Fibroblast of pulmonary artery (primary cell): ENCODE data around the gene FRRS1L.
"Not testable (repeated sequence)": the region's sequence is repeated elsewhere in the genome, so short reads cannot be mapped to it uniquely, and the experiment has no call there.

ENCODE experiments used
- DNase-seq: peaks from one replicate; pipeline ENCODE4 v3.0.0-alpha.2; 2010; ENCODE audit warnings: low read depth
- H3K4me3 ChIP-seq: replicated peaks from 2 replicates; pipeline ENCODE4 v1.5.1; 2011; ENCODE audit warnings: low read depth, mild to moderate bottlenecking, control low read depth, low read length, moderate library complexity
- TF ChIP-seq, protein P1 (sequence below): IDR thresholded peaks from 2 replicates; pipeline ENCODE4 v1.5.1; 2011; ENCODE audit warnings: mild to moderate bottlenecking, control low read depth, low read length, inconsistent platforms; ENCODE audit errors: missing control alignments

FRRS1L gene

DNA sequence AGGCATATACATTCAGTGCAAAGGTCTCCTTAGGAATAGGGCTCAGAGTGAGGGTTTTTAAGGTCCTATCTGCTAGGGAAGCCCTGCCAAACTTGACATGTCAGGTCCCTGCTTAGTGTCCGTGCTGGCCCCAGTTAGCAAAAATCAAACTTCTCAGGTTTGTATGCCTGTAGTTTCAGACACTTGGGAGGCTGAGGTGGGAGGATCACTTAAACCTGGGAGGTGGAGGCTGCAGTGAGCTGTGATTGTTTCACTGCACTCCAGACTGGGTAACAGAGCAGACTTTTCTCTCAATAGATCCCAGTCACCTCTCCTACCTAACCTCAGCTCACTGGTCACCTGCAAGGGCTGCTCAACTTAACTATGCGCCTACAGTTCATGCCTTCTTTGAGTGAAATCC, 28.6 kb downstream of the FRRS1L start:
- H3K4me3 ChIP-seq: no peak overlapping the region
- TF ChIP-seq, protein P1, sequence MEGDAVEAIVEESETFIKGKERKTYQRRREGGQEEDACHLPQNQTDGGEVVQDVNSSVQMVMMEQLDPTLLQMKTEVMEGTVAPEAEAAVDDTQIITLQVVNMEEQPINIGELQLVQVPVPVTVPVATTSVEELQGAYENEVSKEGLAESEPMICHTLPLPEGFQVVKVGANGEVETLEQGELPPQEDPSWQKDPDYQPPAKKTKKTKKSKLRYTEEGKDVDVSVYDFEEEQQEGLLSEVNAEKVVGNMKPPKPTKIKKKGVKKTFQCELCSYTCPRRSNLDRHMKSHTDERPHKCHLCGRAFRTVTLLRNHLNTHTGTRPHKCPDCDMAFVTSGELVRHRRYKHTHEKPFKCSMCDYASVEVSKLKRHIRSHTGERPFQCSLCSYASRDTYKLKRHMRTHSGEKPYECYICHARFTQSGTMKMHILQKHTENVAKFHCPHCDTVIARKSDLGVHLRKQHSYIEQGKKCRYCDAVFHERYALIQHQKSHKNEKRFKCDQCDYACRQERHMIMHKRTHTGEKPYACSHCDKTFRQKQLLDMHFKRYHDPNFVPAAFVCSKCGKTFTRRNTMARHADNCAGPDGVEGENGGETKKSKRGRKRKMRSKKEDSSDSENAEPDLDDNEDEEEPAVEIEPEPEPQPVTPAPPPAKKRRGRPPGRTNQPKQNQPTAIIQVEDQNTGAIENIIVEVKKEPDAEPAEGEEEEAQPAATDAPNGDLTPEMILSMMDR: no peak
- DNase-seq: no peak

DNA sequence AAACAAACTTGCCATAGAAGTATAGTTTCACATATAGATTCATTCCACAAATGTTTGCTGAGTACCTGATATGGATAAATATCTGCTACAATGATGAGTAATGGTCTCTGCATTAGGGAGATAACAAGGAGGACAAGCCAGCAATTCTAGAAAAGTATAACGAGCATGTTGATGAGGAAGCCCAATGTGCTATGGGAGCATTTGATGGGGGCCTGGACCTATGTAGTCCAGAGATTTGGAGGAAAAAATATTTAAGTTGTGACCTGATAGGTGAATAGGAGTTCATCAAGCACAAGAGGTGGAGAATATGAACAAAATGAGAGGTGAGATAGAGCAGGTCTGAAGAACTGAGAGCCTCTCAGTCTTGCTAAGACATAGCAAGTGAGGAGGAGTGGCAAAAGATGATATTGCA, 32.9 kb downstream of the FRRS1L start:
- H3K4me3 ChIP-seq: no peak overlapping the region
- TF ChIP-seq, protein P1: no peak
- DNase-seq: no peak

- DNase-seq: no peak
- TF ChIP-seq, protein P1: no peak
- no peak overlapping the region for H3K4me3 ChIP-seq
These were observed 33.5 kb downstream of the FRRS1L start for GRCh38 chr9:109133533-109133932.

DNA sequence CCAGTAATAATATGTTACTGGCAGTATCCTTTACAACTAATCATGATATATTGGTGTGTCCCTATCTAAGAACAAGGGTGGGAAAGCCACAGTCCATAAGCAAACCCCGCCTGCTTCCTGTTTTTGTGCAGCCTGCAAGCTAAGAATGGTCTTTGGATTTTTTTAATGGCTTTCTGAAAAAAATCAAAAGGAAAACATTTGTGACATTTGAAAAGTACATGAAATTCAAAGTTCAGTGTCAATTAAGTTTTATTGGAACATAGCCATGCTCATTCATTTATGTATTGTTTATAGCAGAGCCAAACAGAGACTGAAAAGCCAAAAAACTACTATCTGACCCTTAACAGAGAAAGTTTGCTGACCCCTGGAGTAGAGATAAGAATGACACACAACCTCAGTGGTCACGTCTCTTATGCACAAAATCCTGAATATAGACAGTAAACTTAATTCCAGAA, 34.5 kb downstream of the FRRS1L start:
- DNase-seq: no peak
- H3K4me3 ChIP-seq: no peak overlapping the region
- TF ChIP-seq, protein P1: no peak

GRCh38 chr9:109129470-109130197, 37.4 kb downstream of the FRRS1L start:
- DNase-seq: no peak
- TF ChIP-seq, protein P1: no peak
- no peak overlapping the region for H3K4me3 ChIP-seq

GRCh38 chr9:109126671-109127070, 40.4 kb downstream of the FRRS1L start:
- DNase-seq, H3K4me3 ChIP-seq: not testable (repeated sequence)

GRCh38 chr9:109124121-109124520, 42.9 kb downstream of the FRRS1L start:
- TF ChIP-seq, protein P1: no peak
- DNase-seq: no peak

More at GRCh38 chr9:109124121-109124520, 42.9 kb downstream of the FRRS1L start:
- H3K4me3 ChIP-seq: no peak overlapping the region
